Hepatocyte (in vitro differentiated cells): ENCODE results near the gene HSD17B3. TPM values are rescaled to one million over a fixed set of nuclear protein-coding genes. Genes with fewer than 3 reads are reported as not detected.

Experiments used
- DNase-seq: peaks from one replicate; pipeline ENCODE4 v3.0.0-alpha.2; 2016; ENCODE audit warnings: low spot score
- H2AFZ ChIP-seq: fragments of 200-600 bp; sonication (generic); 2 replicates; pipeline ENCODE4 v1.6.0; 2016; ENCODE audit warnings: antibody characterized with exemption, mild to moderate bottlenecking
- H3K27ac ChIP-seq: fragments of 200-600 bp; sonication (generic); 2 replicates; pipeline ENCODE4 v1.5.1; 2016; ENCODE audit warnings: mild to moderate bottlenecking
- H3K27me3 ChIP-seq: fragments of 200-600 bp; sonication (generic); 2 replicates; pipeline ENCODE4 v1.6.1; 2016
- H3K36me3 ChIP-seq: fragments of 200-600 bp; sonication (generic); replicated peaks from 2 replicates; pipeline ENCODE4 v1.5.1; 2016; ENCODE audit warnings: low read depth; ENCODE audit not compliant: insufficient read depth
- H3K4me1 ChIP-seq: fragments of 200-600 bp; sonication (generic); 2 replicates; pipeline ENCODE4 v1.5.1; 2016; ENCODE audit warnings: mild to moderate bottlenecking, moderate library complexity; ENCODE audit not compliant: insufficient read depth
- H3K4me2 ChIP-seq: fragments of 200-600 bp; sonication (generic); 2 replicates; pipeline ENCODE4 v1.6.0; 2016
- H3K4me3 ChIP-seq: fragments of 200-600 bp; sonication (generic); 2 replicates; pipeline ENCODE4 v1.5.1; 2016; ENCODE audit warnings: mild to moderate bottlenecking
- H3K79me2 ChIP-seq: fragments of 200-600 bp; sonication (generic); 2 replicates; pipeline ENCODE4 v1.6.0; 2017; ENCODE audit warnings: mild to moderate bottlenecking
- H3K9me2 ChIP-seq: fragments of 200-600 bp; sonication (generic); replicated peaks from 2 replicates; pipeline ENCODE4 v1.6.0; 2017; ENCODE audit warnings: mild to moderate bottlenecking; ENCODE audit not compliant: insufficient read depth
- H3K9me3 ChIP-seq: fragments of 200-600 bp; sonication (generic); 2 replicates; pipeline ENCODE4 v1.5.1; 2016; ENCODE audit warnings: low read depth, mild to moderate bottlenecking
- H4K20me1 ChIP-seq: fragments of 200-600 bp; sonication (generic); 2 replicates; pipeline ENCODE4 v1.6.0; 2016; ENCODE audit warnings: mild to moderate bottlenecking; ENCODE audit not compliant: insufficient read depth, poor library complexity, severe bottlenecking
- EZH2 ChIP-seq: fragments of 200-600 bp; sonication (generic); IDR thresholded peaks from 2 replicates; pipeline ENCODE4 v1.6.1; 2016; ENCODE audit warnings: antibody characterized with exemption, mild to moderate bottlenecking, borderline replicate concordance
- EZH2phosphoT487 ChIP-seq: fragments of 200-600 bp; sonication (generic); IDR thresholded peaks from one replicate; pipeline ENCODE4 v1.6.1; 2018; ENCODE audit warnings: antibody characterized with exemption, mild to moderate bottlenecking, low read depth, moderate library complexity; ENCODE audit not compliant: unreplicated experiment, severe bottlenecking
- WGBS: methylation state at CpG from one replicate; pipeline ENCODE4 v1.1.6; 2016; ENCODE audit warnings: low lambda C conversion rate; ENCODE audit errors: missing lambda C conversion rate; 5-methylcytosine and 5-hydroxymethylcytosine counted together
- polyA plus RNA-seq: library from polyadenylated mRNA; unstranded; fragments of >200 nt; fragmentation: Nextera tagmentation; extraction: Ambion mirVana; gene quantifications from 2 replicates; pipeline ENCODE4 v1.2.1, GENCODE V29; 2016
- total RNA-seq: library from RNA; depleted of rRNA; stranded (reverse); fragments of >200 nt; gene quantifications from 2 replicates; pipeline ENCODE4 v1.2.3, GENCODE V29; 2014
- TF ChIP-seq, protein P1 (sequence below): fragments of 200-600 bp; sonication (generic); IDR thresholded peaks from 2 replicates; pipeline ENCODE4 v1.5.1; 2016; ENCODE audit warnings: antibody characterized with exemption, mild to moderate bottlenecking; ENCODE audit not compliant: poor library complexity

HSD17B3 gene
- total and polyA plus RNA-seq, 2 experiments from 2014 or later, result 0.67 to 0.74 TPM

DNA sequence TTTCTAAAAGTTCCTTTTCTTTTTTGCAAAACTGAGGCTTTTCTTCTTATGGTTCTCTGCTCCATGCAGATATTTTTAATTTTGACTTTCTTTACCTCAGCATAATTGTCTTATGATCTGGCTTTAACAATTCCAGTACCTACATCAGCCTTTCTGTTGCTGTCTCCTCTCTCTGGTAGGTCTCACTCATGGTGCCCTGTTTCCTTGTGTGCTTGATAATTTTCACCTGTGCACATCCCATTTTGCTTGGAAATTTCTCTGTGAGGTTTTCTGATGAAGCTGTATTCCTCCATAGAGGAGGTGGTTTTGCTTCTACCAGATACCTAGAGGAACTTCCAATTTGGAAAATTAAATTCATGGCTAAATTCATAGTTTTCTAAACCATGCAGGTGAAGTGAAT is 2.3 kb upstream of the HSD17B3 start:
- Histone ChIP-seq H3K9me3 (no peaks in the 10 kb centered on the region), H3K4me1 (no peaks in the 10 kb centered on the region), H3K27me3 (no peaks in the 10 kb centered on the region), H2AFZ (no peak overlapping the region), H3K4me3 (no peak overlapping the region), H3K4me2 (no peak overlapping the region), H3K9me2 (no peaks in the 10 kb centered on the region), H3K27ac (no peak overlapping the region), H3K79me2 (no peaks in the 10 kb centered on the region), H4K20me1 (no peaks in the 10 kb centered on the region), H3K36me3 (no peaks in the 10 kb centered on the region)
- DNase-seq, result no peak
- TF ChIP-seq EZH2 (no peak), EZH2phosphoT487 (no peak)
- TF ChIP-seq, protein P1, sequence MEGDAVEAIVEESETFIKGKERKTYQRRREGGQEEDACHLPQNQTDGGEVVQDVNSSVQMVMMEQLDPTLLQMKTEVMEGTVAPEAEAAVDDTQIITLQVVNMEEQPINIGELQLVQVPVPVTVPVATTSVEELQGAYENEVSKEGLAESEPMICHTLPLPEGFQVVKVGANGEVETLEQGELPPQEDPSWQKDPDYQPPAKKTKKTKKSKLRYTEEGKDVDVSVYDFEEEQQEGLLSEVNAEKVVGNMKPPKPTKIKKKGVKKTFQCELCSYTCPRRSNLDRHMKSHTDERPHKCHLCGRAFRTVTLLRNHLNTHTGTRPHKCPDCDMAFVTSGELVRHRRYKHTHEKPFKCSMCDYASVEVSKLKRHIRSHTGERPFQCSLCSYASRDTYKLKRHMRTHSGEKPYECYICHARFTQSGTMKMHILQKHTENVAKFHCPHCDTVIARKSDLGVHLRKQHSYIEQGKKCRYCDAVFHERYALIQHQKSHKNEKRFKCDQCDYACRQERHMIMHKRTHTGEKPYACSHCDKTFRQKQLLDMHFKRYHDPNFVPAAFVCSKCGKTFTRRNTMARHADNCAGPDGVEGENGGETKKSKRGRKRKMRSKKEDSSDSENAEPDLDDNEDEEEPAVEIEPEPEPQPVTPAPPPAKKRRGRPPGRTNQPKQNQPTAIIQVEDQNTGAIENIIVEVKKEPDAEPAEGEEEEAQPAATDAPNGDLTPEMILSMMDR, result no peak

DNA sequence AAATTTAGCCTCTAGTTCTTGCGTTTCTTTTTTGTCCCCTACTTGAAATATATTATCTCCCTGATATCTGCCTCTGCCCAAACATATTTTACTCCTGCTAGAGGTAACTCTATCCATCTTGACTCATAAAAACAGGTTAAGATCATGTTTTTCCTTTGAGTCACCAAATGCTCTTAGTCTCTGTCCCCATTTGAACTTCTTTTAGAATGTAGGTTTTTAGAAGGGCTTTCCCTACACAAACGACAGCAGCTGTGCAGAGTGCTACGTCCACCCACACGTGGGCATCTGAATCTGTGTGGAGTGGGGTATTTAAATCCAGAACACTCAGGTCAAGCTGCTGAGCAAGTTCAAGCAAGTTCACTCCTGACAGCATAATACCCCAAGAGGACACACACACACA is 2.2 kb downstream of the HSD17B3 start:
- Histone ChIP-seq H3K4me2 (no peak overlapping the region), H3K9me3 (no peaks in the 10 kb centered on the region)

DNA sequence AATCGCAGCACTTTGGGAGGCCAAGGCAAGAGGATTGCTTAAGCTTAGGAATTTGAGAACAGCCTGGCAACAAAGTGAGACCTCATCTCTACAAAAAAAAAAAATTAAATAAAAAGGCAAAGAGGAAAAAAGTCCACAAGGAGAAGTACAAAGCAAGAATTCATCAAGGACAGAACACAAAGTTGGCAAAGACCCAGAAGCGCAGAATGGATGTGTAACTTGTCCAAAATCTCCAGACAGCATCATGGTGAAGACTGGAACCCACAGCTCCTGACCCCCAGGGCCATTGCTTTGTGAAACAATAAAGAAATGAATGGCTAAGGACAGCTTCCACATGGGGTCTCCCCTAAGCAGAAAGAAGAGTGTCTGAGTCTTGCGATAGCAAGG is 7.8 kb downstream of the HSD17B3 start:
- TF ChIP-seq, protein P1, result no peak
- TF ChIP-seq EZH2 (no peak), EZH2phosphoT487 (no peak)

More for the DNA sequence above, 2.2 kb downstream of the HSD17B3 start:
- no peak overlapping the region for H3K4me3 ChIP-seq
- no peak for DNase-seq
- no peaks in the 10 kb centered on the region for H3K4me1 ChIP-seq
- H3K27me3 ChIP-seq, result no peaks in the 10 kb centered on the region
- no peaks in the 10 kb centered on the region for H3K79me2 ChIP-seq
- H3K36me3 ChIP-seq, result no peaks in the 10 kb centered on the region
- no peak overlapping the region for H3K27ac ChIP-seq
- H4K20me1 ChIP-seq, result no peaks in the 10 kb centered on the region
- H3K9me2 ChIP-seq, result no peaks in the 10 kb centered on the region
- WGBS, result 50% methylated on average over 4 of the region's 4 CpGs
- TF ChIP-seq, protein P1, result no peak
- TF ChIP-seq EZH2 (no peak), EZH2phosphoT487 (no peak)
- no peak overlapping the region for H2AFZ ChIP-seq

More for the DNA sequence above, 7.8 kb downstream of the HSD17B3 start:
- Histone ChIP-seq H3K27me3 (no peaks in the 10 kb centered on the region), H3K4me3 (no peak overlapping the region), H3K9me3 (no peaks in the 10 kb centered on the region), H3K36me3 (no peaks in the 10 kb centered on the region), H3K27ac (no peak overlapping the region), H3K4me1 (no peaks in the 10 kb centered on the region), H3K9me2 (no peaks in the 10 kb centered on the region), H4K20me1 (no peaks in the 10 kb centered on the region), H2AFZ (no peak overlapping the region), H3K79me2 (no peaks in the 10 kb centered on the region), H3K4me2 (no peak overlapping the region)
- 100% methylated on average over 3 of the region's 3 CpGs for WGBS
- DNase-seq, result no peak
